IMR-90 (cell line): ENCODE data around the gene IGFBPL1.

Experiments used
- BHLHE40 ChIP-seq: fragments of 150-350 bp; IDR thresholded peaks from 2 replicates; pipeline ENCODE4 v1.6.1; 2016; ENCODE audit warnings: mild to moderate bottlenecking, low read depth, low read length
- CEBPB ChIP-seq: IDR thresholded peaks from 2 replicates; pipeline ENCODE4 v1.6.1; 2012; ENCODE audit warnings: low read depth, low read length, improper control_type of control experiment
- CTCF ChIP-seq: conservative IDR thresholded peaks from 2 replicates; pipeline ENCODE4 v1.5.1; 2012; ENCODE audit warnings: mild to moderate bottlenecking, low read depth, low read length, improper control_type of control experiment
- FOS ChIP-seq: fragments of 150-350 bp; IDR thresholded peaks from 2 replicates; pipeline ENCODE4 v1.6.1; 2016; ENCODE audit warnings: low read depth, low read length
- MAFK ChIP-seq: IDR thresholded peaks from 2 replicates; pipeline ENCODE4 v1.6.1; 2012; ENCODE audit warnings: low read depth, low read length, improper control_type of control experiment
- NFE2L2 ChIP-seq: fragments of 150-350 bp; IDR thresholded peaks from 2 replicates; pipeline ENCODE4 v1.6.1; 2016; ENCODE audit warnings: low read depth, mild to moderate bottlenecking, low read length
- POLR2A ChIP-seq: IDR thresholded peaks from 2 replicates; pipeline ENCODE4 v1.6.1; 2012; ENCODE audit warnings: mild to moderate bottlenecking, low read depth, low read length
- RAD21 ChIP-seq: IDR thresholded peaks from 2 replicates; pipeline ENCODE4 v1.6.1; 2012; ENCODE audit warnings: low read length, improper control_type of control experiment
- USF2 ChIP-seq: fragments of 150-350 bp; IDR thresholded peaks from 2 replicates; pipeline ENCODE4 v1.6.1; 2017; ENCODE audit warnings: mild to moderate bottlenecking, antibody characterized with exemption, low read length, low read depth

- no peak for TF ChIP-seq MAFK
- no peak for TF ChIP-seq RAD21
- TF ChIP-seq FOS = no peak
- no peak for TF ChIP-seq CTCF
- no peak for TF ChIP-seq CEBPB
- TF ChIP-seq POLR2A = no peak
- TF ChIP-seq NFE2L2 = no peak
- TF ChIP-seq USF2 = no peak
- no peak for TF ChIP-seq BHLHE40
Observed at GRCh38 chr9:38382141-38382540, 42.1 kb downstream of the IGFBPL1 start.
